NCI-H526 (cell line): ENCODE measurements around the gene FMO1.
A peak's percentile ranks its signal among the peaks of the same experiment; 100 is the strongest.
"Not testable (repeated sequence)": the region's sequence is repeated elsewhere in the genome, so short reads cannot be mapped to it uniquely, and the experiment has no call there.

ENCODE experiments used
- DNase-seq, 2 experiments: peaks; one replicate each; lab custom pipeline; 2025; lab: John Stamatoyannopoulos, UW

The FMO1 gene

DNA sequence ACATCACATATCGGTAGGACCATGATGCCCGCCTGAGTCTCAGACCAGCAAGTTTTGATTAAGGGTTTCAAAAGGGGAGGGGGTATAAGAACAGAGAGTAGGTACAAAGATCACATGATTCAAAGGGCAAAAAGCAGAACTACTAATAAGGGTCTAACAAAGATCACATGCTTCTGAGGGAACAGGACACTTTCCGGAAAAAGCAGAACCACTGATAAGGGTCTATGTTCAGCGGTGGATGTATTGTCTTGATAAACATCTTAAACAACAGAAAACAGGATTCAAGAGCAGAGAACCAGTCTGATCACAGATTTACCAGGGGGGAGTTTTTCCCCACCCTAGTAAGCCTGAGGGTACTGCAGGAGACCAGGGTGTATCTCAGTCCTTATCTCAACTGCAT, 12.1 kb upstream of the FMO1 start:
- not testable (repeated sequence) for DNase-seq

DNA sequence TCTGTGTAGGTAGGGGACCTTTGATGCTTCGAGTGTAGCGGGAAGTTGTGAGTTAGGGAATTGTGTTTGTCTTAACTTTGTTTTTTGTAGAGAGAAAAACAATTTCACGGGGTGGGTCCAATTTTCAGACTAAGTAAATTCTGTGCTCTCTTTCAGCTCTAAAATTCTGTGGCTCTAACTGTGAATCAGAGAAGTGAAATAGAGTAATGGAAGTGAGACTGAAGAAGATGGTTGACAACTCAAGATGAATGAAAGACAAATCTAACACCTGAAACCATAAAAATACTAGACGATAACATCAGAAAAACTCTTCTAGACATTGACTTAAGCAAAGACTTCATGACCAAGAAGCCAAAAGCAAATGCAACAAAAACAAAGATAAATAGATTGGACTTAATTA, 4.4 kb upstream of the FMO1 start:
- DNase-seq: no peak

GRCh38 chr1:171245458-171246064, 2.7 kb upstream of the FMO1 start:
- DNase-seq: peak; percentile 51 to 83

- no peak for DNase-seq
These were observed 793 bp upstream of the FMO1 start for GRCh38 chr1:171247501-171247900.

GRCh38 chr1:171248841-171249240, 547 bp downstream of the FMO1 start:
- no peak for DNase-seq

DNA sequence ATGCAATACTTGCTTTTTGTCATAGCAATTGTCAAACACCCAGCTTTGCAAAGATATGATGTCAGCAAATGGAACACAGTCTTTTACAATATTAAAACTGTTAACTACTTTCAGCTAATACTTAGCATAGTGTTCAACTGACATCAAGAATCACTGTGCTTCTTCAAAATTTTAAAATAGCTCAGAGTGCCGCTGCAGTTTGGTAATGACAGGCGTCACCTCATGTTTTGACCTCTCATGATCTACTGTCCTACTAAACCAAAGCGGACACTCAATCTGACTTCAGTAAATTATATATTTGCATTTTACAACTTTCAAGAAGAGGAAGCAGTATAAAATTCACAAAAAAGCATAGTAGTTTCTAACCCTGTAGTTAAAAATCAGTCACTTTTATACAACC, 2.0 kb downstream of the FMO1 start:
- DNase-seq: no peak

GRCh38 chr1:171251042-171251951, 3.0 kb downstream of the FMO1 start:
- peak; percentile 54 to 83 for DNase-seq

GRCh38 chr1:171251952-171252300, 3.6 kb downstream of the FMO1 start:
- DNase-seq: no peak

DNA sequence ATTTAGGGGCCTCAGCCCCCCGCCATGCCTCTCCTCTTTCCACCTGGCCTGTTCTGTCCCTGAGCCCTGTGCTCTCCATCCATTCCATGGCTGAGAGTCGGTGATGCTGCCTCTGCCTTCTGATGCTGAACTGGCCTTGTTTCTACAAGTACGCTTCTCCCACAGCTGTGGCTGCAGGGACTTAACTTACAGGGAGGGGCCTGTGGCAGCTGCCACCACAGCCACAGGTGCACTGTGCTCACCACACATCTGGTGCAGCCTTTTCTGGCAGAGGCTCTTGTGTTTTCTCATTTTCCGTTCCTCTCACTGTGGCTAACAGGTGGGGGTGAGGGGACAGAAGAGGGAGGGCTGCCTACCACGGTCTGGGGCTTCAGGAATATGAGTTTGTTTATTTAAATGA, 4.2 kb downstream of the FMO1 start:
- no peak for DNase-seq

- no peak for DNase-seq
These were observed 6.6 kb downstream of the FMO1 start for GRCh38 chr1:171254859-171255258.

DNA sequence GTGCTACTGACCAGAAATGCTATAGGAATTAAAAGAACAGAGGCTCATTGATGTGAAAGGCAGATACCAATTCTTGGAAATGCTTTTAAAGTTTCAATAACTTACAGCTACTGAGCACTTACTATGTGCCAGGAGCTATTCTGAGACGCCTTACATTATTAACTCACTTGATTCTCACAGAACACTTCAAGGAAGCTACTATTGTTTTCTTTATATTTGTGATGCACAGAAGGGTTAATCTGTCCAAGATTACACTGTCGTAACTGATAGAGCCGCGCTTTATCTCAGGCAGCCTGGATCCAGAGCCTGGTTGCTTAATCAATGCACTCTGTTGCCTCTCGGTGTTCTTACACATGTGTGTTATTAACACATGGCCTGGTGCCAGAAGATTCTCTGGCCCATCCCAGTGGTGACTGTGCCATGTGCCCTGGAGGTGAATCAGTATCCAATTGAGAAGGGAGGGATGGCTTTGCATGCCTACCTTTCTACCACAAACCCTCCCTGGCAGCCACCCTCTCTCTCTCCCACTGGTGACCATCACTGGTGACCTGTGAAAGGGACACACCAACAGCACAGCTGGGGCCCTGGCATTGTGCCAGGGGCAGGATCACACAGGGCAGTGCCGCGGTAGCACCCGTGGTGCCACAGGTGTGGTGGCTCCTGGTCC, 8.8 kb downstream of the FMO1 start:
- DNase-seq: no peak

GRCh38 chr1:171257607-171258076, 9.3 kb downstream of the FMO1 start:
- DNase-seq: no peak

DNA sequence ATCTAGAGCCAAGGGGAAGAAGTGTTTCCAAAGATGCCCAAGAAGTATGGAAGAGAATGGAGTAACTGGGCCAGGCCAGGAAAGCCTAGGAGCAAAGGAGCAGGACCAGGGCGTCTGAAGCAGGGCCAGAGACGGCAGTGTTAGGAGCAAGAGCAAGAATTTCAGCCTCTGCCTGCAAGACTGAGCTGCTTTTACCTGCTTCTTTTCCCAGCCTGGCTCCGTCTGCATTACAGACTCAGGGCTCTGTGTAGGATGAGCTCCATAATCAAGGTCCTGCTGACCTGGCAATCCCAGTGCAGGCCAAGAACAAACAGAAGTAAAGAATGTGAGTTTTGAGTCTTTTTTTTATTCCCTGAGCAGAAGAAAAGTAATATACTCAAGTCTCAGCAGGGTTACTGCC, 10.1 kb downstream of the FMO1 start:
- DNase-seq: no peak

DNA sequence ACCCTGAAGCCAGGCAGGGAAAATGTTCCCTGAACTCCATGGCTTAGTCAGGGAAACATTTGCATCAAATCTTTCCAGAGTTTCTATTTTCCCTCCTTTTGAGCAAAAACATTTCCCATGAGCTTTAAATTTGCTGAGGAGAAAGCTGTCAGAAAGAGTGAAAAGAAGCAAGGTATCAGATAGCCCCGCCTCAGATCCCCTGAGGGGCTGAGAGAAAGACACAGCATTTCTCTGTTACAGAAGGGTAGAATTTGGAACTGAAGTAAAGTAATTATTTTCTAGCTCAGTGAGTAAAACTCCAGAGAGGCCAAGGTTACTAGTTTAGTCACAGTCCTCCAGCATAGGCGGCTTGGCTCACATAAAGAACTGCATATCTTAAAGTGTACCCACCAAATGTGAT, 10.6 kb downstream of the FMO1 start:
- no peak for DNase-seq

- DNase-seq: no peak
These were observed 13.0 kb downstream of the FMO1 start for GRCh38 chr1:171261336-171261735.

GRCh38 chr1:171263901-171264300, 15.6 kb downstream of the FMO1 start:
- no peak for DNase-seq

GRCh38 chr1:171265686-171266085, 17.4 kb downstream of the FMO1 start:
- no peak for DNase-seq

- DNase-seq: no peak
These were observed 18.6 kb downstream of the FMO1 start for GRCh38 chr1:171266930-171267329.

GRCh38 chr1:171267391-171267790, 19.1 kb downstream of the FMO1 start:
- DNase-seq: no peak

- no peak for DNase-seq
These were observed 22.5 kb downstream of the FMO1 start for GRCh38 chr1:171270806-171271205.

- no peak for DNase-seq
These were observed 29.2 kb downstream of the FMO1 start for GRCh38 chr1:171277534-171277933.

GRCh38 chr1:171279234-171279633, 30.9 kb downstream of the FMO1 start:
- no peak for DNase-seq

DNA sequence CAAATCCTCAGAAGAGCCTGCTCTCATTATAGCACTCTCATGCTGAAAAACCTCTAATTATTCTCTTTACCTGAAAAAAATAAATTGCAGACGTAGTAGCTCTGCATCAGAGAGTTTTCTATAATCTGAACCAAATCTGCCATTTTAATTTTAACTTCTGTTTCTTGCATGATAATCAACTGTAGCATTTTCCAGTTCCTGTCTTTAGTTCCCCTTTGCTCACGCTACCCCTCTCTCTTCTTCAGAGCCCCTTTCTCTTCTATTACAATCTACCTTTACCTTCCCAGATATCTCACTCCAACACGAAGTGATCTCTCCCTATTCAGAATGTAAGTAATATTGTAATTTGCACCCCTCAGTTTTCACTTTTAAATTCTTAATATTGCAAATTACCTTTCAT, 31.4 kb downstream of the FMO1 start:
- no peak for DNase-seq
